IPS-11a (cell line): ENCODE results near the gene CAMTA1.

Source experiments
- H3K4me3 ChIP-seq: one replicate; pipeline ENCODE4 v1.5.1; 2013; ENCODE audit warnings: low read depth, low read length, control low read depth

Gene CAMTA1

DNA sequence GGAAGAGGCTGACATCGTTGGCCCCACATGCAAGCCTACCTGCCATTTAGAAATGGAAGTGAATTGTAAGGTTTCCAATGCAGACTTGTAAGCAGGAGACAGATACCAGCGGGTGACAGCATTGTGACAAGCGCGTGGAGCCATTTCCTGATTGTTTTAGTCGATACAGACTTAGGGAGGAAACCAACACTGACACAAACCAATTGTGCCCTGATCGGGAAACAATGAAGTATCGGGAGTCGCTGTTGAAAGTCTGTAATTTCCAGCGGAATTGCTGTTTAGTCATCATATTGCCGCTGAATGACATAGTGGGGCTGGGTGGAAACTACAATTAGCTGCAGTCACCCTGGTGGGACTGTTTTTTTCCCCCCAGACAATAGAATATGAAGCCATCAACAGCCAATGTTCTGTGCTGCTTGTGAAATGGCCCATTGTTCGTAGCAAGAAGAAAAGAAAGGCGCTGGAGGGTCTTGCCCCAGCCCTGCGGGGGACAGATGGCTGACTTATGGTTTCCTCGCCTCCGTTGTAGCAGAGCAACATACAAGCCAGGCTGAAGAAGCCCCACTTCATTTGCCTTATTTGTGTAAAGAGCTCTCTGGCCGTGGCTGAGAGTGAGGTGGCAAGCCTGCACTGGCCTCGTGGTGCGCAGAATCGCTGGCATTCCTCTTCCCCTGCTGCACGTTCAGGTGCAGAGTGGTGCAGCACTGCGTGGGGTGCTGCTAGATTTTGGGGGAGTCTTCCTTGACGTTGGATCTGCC, 462.7 kb downstream of the CAMTA1 start:
- no peak overlapping the region for H3K4me3 ChIP-seq

GRCh38 chr1:7248549-7249199, 463.4 kb downstream of the CAMTA1 start:
- no peak overlapping the region for H3K4me3 ChIP-seq

DNA sequence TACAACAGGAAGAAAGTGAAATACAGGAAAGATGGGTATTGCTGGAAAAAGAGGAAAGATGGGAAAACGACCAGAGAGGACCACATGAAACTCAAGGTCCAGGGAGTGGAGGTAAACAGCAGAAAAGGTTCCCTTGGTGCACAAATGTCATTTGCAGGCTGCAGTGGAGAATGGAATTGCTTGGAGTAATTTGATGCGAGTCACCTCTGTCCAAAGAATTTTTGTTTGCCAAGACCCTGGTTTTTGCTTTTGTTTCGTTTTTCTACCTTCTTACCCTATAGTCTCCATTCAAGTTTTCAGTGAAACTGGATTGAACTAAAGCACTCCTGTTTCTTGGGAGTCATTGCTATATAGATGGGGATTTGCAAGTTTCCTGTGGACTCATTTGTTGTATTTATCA, 464.3 kb downstream of the CAMTA1 start:
- no peak overlapping the region for H3K4me3 ChIP-seq

DNA sequence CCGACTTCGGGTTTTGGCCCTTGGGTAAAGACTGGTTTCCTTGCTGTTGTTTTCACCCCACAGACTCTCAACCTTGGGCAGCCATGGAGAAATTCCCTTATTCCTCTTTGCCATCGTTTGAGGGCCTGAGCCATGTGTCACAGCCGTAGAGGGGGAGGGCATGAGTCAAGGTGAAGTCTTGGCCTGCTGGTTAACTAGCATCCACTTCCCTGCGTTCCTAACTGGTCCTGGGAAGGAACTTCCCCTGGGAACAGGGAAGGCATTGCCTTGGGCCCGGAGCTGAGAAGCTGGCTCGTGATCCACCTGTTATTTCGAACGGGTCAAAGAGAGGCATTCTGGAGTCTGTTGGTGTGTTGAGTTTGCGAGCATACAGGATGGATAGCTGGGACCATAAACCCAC, 464.9 kb downstream of the CAMTA1 start:
- no peak overlapping the region for H3K4me3 ChIP-seq

DNA sequence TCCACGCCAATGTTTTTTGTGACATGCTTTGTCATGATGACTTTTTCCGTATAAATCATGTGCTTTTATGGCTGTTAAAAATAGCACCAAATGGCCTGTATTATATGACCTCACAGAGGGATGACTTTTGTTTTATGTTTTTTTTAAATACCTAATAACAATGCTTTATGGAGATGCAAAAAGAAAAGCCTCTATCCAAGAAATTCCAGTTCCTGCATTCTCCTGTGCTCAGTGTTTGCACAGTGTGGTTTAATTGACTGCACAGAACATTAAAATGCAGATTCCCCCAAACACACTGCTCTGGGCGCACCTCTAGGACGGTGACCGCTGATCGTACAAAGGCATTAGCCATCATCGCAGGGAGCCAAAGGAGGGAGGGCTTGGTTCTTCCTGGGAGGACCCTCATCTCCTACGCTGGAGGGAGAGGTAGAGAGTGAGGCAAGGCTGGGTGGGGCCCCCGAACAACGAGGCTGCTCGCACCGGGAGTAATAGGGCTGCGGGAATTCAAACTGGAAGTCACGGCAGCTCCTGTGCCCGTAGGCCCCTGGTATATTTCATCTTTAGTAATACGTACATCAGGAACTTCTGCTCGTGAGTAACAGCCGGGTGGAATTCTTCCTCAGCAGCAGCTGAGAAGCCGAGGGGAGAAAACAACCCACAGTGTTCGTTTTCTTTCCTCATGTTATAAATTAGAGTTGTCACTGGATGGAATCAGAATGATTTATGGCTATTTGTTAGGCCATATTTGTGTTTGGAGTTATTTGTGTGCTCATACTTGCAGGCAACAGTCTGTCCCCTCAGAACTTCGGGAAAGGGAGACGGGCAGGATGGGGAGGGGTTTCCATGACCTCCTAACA, 465.6 kb downstream of the CAMTA1 start:
- no peak overlapping the region for H3K4me3 ChIP-seq

DNA sequence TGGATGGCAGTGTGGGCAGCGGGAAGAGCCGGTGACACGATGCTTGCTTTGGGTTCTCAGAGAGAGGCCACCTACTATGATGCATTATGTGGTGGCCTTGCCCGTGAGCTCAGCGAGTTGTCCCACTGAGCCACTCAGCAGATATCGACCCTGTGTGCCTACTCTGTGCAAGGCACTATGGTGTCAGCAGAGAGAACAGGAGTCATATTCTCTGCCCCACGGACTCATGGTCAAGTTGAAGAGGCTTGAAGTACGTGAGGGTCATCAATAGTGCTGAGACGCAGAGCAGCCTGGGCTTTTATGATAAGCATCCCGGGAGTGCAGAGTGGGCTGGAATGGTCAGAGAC, 466.2 kb downstream of the CAMTA1 start:
- H3K4me3 ChIP-seq, result no peak overlapping the region

GRCh38 chr1:7252411-7253117, 467.3 kb downstream of the CAMTA1 start:
- no peak overlapping the region for H3K4me3 ChIP-seq

DNA sequence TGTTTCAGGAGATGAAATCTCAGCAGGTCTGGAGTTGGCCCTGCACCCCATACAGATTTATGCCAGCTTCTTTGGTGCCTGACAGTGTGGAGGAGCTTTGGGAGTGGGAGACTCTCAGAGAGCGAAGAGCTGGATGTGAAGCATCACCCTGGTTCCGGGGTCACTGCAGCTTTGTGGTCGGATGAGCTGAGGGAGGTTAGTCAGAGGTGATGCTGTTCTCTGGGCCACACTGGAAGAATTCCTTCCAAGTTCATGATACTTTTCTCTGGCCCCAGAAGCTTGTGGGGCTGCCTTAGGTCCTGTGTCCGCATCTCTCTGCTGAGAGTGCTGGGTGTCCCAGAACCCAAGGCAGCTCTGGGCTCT, 467.8 kb downstream of the CAMTA1 start:
- no peak overlapping the region for H3K4me3 ChIP-seq

DNA sequence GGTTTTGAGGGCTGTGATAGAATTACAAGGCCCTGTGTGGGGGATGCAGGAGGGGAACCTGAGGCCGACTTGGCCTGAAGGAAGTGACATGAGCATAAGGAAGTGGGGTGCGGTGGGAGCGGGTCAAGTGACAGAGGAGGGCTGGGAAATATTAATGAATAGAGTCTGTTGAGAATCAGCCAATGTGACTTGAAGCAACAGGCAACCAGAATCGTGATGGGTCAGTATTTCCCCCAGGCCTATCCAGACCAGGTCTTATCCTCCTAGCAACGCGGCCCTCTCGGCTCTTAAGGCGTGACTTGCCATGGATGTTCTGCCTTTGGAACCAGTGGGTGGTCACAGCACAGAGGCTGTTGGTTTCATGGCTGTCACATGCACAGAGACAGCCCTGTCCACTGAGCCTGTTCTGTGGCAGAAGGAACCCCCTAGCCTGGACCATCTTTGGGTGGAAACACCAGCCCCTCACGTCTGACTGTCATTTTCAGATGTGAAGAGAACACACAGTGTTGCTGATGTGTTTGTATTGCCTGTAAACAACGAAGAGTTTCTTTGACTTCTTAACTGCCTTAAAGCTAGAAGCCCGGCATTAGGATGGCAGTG, 468.8 kb downstream of the CAMTA1 start:
- no peak overlapping the region for H3K4me3 ChIP-seq

DNA sequence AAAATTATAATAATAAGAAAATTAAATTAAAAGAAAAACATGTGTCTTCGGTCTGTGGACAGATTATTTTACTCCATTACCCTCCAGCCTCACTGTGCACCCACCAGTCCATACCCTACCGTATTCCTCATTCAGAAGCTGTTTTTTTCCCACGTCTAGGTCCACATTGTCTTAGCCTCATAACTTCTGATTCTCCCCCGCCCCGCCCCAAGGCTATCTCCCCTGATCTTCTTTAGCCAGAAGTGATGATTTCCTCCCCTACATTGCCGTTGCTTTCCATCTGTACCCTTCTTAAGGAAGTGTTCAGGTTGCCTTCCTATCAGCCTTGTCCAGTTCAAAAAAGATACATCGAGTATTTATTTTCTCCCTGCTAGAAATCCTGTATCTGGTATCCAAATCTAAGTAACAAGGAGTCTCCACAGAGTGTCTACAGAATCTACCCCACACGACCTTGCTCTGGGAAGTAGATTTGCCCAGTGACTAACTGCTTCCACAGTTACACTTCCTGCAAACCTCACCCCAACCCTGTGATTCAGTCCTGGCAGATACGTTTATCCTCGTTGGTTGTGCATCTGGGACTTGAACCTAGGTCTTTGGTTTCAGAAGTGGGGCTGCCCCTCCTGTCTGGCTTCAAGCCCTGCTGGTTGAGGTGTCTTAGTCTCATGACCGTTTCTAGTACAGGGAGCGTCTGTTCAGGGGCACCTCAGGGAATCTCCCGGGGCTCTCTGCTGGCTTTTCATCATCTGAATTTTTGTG, 470.2 kb downstream of the CAMTA1 start:
- no peak overlapping the region for H3K4me3 ChIP-seq

DNA sequence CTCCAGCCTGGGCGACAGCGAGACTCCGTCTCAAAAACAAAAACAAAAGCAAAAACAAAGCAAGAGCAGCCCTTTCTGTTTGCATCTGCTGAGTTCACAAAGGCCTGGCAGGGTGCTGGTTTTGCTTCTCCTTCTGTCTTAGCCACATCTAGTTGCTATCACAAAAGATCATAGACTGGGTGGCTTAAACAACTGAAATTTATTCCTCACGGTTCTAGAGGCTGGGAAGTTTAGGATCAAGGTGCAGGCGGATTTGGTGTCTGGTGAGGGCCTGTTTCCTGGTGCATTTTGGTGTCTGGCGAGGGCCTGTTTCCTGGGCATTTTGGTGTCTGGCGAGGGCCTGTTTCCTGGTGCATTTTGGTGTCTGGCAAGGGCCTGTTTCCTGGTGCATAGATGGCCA, 471.3 kb downstream of the CAMTA1 start:
- no peak overlapping the region for H3K4me3 ChIP-seq

DNA sequence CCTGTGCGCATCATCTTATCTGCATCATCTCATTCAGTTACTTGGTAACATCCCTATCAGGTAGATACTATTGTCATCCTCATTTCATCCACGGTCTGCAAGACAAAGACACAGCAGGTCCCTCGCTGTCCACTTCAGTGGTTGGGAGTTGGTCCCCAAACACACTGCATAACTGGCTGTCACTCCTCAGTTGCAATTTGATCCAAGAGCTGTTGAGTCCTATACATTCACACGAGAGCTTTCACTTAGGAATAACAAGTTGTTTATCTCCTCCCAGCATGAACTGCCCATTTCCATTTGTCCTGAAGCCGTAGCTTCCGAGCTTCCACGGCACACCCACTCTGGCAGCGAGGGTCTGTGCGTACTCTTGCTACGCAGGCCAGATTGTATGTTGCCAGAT, 472.0 kb downstream of the CAMTA1 start:
- no peak overlapping the region for H3K4me3 ChIP-seq

GRCh38 chr1:7258589-7259135, 473.4 kb downstream of the CAMTA1 start:
- no peak overlapping the region for H3K4me3 ChIP-seq

DNA sequence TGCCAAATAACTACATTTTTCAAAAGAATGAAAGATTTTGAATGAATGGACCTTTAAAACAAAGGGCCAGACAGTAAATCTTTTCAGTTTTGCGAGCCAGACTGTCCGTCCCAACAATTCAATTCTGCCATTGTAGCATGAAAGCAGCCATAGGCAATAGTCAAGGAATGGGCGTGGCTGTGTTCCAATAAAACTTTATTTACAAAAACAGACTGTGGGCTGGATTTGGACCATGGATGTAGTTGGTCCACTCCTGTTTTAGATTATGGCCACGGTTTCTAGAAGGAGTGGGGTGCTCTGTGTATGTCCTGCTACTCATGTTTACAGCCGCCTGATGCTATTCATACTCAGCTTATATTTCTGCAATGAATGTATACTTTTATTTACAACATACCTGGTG, 474.7 kb downstream of the CAMTA1 start:
- H3K4me3 ChIP-seq, result no peak overlapping the region

- no peak overlapping the region for H3K4me3 ChIP-seq
Observed at GRCh38 chr1:7261490-7261889, 476.2 kb downstream of the CAMTA1 start.

DNA sequence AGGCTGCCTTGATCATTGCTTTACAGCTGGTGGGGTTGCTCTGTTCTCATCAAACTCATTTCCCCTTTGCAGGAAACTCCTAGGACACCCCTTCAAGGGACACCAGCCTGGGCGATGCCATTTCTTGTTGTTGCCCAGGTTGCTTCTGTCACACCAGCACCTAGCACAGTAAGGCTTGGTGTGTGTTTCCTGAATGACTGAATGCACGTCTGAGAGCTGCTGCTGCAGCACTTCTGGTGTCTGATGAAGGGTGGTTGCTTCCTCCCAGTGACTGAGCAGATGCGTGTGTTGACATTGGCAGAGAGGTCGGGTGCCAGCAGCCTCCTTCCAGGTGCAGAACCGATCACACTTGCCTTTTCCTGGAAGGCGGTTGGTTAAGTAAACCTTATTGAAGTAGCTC, 477.4 kb downstream of the CAMTA1 start:
- no peak overlapping the region for H3K4me3 ChIP-seq

DNA sequence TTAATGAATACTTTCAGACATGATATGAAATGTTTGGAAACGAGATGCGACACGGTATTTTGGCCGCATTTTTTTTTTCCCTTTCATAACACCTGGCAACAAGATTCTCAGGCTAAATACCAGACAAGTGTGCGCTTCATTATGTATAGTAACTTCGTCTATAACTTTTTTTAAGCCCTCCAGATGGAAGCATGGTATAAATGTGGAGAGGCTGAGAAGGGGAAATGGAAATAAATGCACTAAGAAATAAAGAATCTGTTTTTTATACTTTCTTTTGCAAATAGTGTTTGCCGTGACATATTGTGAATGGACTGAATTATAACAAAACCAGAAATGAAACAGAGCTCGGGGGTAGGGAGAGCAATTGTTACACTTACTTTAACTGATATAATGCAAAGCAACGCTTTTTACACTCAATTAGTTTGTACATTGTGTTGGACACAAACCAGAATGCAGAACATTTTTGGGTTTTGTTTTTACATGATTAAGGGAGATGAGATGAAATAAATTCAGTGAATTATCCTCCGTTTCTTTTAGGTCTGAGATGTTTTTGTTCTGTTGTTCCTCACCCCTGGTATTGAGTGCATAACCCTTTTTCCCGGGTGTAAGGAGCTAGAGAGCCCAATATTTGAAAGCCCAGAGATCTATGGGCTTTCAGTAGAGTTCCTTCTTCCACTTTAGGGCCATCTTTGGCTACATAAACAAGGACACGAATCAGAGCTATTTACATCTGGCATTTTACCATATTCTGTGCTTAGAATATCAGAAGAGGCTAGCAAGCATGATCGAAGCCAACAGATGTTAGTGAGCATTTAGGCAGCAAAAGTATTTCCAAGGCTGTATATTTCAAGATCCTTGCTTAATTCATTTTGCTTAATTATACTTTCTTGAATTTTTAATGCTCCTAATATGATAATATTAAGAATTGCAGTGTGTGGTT, 478.0 kb downstream of the CAMTA1 start:
- H3K4me3 ChIP-seq, result no peak overlapping the region

DNA sequence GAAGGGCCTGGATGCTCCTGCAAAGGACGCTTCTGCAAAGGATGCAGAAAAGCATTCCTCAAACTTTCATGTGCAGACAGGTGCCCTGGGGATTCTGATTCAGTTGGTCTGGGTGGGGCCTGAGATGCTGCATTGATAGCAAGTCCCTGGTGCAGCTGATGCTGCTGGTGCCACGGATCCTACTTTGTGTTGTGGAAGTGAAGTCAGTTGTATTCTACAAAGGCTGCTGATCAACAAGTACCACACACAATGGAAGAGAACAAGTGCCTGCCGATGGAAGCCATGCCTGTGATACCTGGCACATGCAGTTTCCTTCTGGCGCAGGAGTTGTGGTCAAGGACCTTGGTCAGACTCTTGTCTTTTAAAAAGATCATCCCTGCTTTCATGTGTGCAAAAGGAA, 478.8 kb downstream of the CAMTA1 start:
- no peak overlapping the region for H3K4me3 ChIP-seq
